Measurements from ENCODE around the gene CWC22. TPM values are rescaled to one million over a fixed set of nuclear protein-coding genes. Genes with fewer than 3 reads are reported as not detected.

The CWC22 gene
- total and polyA plus RNA-seq, 2 donors (not counting 3 experiments of a cell fraction or from before 2014, with no cell fraction given), result 1.8 to 15.7 TPM

DNA sequence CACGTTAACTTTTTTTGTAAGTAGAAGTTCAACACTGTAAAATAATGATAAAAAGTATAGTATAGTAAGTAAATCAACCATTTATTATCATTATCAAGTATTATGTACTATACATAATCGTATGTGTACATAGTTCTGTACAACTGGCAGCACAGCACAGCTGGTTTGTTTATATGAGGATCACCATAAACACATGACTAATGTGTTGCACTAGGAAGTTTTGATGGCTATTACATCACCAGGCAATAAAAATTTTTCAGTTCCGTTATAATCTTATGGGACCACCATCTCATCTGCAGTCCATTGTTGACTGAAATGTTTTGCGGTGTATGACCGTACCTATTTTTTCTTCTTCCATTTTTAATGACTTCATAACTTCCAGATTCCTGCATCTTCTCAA, 106.4 kb downstream of the CWC22 start:
- intact Hi-C loops (cut with micrococcal nuclease), result no loop called here
- no peak overlapping the region for H2AFZ ChIP-seq (ENCODE audit: low read depth, low read length)
- H3K4me1 ChIP-seq (ENCODE audit: control insufficient read depth, extremely low read depth, insufficient read depth, low read length), result no peaks in the 10 kb centered on the region
- no TSS peak for BruUV-seq (replicated peaks)
- no peak overlapping the region for H3K27ac ChIP-seq (ENCODE audit: insufficient read depth, low read depth, low read length)
- FAIRE-seq (no peak), DNase-seq (ENCODE audit: low read depth, low spot score) (no peak)
- H3K36me3 ChIP-seq (ENCODE audit: control insufficient read depth in 2 of 2, extremely low read depth in 1 of 2, insufficient read depth in 2 of 2, low read length in 2 of 2), result no peaks in the 10 kb centered on the region
- H3K27me3 ChIP-seq (ENCODE audit: control insufficient read depth in 2 of 2, insufficient read depth in 2 of 2, low read length in 2 of 2), result no peaks in the 10 kb centered on the region
- dilution Hi-C loops (cut with MboI; ENCODE audit: extremely low pct_ligation_motif_present, low sequenced_read_pairs), result no loop called here
- H3K9ac ChIP-seq (replicated peaks; ENCODE audit: extremely low read depth, insufficient read depth, low read length), result no peak overlapping the region
- H3K9me3 ChIP-seq (replicated peaks; ENCODE audit: control insufficient read depth, insufficient read depth, low read length), result no peaks in the 10 kb centered on the region
- no peak for TF ChIP-seq FOS (IDR thresholded peaks at IDR 0.05; ENCODE audit: borderline replicate concordance, insufficient read depth, low read length)
- no peak for TF ChIP-seq GATA2 (IDR thresholded peaks at IDR 0.05; ENCODE audit: insufficient read depth, insufficient read length, low read depth, low read length)
- TF ChIP-seq JUN (IDR thresholded peaks at IDR 0.05; ENCODE audit: borderline replicate concordance, insufficient read depth, insufficient read length, low read depth), result no peak
- TF ChIP-seq EZH2 (IDR thresholded peaks at IDR 0.05; ENCODE audit: borderline replicate concordance, low read depth, low read length, severe bottlenecking), result no peak
- CTCF ChIA-PET, result no interaction called here
- no peaks in the 10 kb centered on the region for H4K20me1 ChIP-seq (replicated peaks; ENCODE audit: control insufficient read depth, extremely low read depth, insufficient read depth, low read length)
- no peaks in the 10 kb centered on the region for H3K79me2 ChIP-seq (ENCODE audit: control insufficient read depth, insufficient read depth, low read length)
- no peak overlapping the region for H3K4me2 ChIP-seq (ENCODE audit: insufficient read depth, low read length)
- POLR2A ChIA-PET, result no interaction called here
- no peaks in the 10 kb centered on the region for H3K9me1 ChIP-seq (replicated peaks; ENCODE audit: control insufficient read depth, extremely low read depth, insufficient read depth, low read length)
- H3K4me3 ChIP-seq (replicated peaks in 1 of 3; ENCODE audit: insufficient read depth in 1 of 3, low read depth in 1 of 3, low read length in 3 of 3), result no peak overlapping the region

DNA sequence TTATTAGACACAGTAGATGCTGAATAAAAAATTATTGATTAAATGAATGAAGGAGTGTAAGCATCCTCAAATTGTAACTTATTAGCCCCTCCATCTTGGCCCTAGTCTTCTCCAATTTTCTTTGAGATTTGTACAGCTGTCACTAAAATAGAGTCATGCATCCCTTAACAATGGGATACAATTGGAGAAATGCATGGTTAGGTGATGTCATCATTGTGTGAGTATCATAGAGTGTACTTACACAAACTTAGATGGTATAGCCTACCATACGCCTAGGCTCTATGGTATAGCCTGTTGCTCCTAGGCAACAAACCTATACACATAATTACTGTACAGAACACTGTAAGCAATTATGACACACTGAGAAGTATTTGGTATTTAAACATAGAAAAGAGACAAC, 107.4 kb downstream of the CWC22 start:
- H3K36me3 ChIP-seq (ENCODE audit: control insufficient read depth in 2 of 2, extremely low read depth in 1 of 2, insufficient read depth in 2 of 2, low read length in 2 of 2), result no peaks in the 10 kb centered on the region
- no peak overlapping the region for H3K9ac ChIP-seq (replicated peaks; ENCODE audit: extremely low read depth, insufficient read depth, low read length)
- intact Hi-C loops (cut with micrococcal nuclease) (loop anchor here (5.0 kb wide), 1 partner anchor 487 kb away; no protein-coding TSS in a partner anchor), dilution Hi-C loops (cut with MboI; ENCODE audit: extremely low pct_ligation_motif_present, low sequenced_read_pairs) (no loop called here)
- no peaks in the 10 kb centered on the region for H3K9me1 ChIP-seq (replicated peaks; ENCODE audit: control insufficient read depth, extremely low read depth, insufficient read depth, low read length)
- H2AFZ ChIP-seq (ENCODE audit: low read depth, low read length), result no peak overlapping the region
- no peaks in the 10 kb centered on the region for H4K20me1 ChIP-seq (replicated peaks; ENCODE audit: control insufficient read depth, extremely low read depth, insufficient read depth, low read length)
- ChIA-PET CTCF (interaction anchor here (1.2 to 1.8 kb wide), 4 partner anchors 12 to 38 kb away, joined by 4 to 9 read pairs (median 5); partner anchors contain the start of gene ZNF385B), POLR2A (no interaction called here)
- FAIRE-seq (no peak), DNase-seq (ENCODE audit: low read depth, low spot score) (no peak)
- BruUV-seq (replicated peaks), result no TSS peak
- H3K4me2 ChIP-seq (ENCODE audit: insufficient read depth, low read length), result no peak overlapping the region
- no peak overlapping the region for H3K27ac ChIP-seq (ENCODE audit: insufficient read depth, low read depth, low read length)
- no peaks in the 10 kb centered on the region for H3K9me3 ChIP-seq (replicated peaks; ENCODE audit: control insufficient read depth, insufficient read depth, low read length)
- H3K4me1 ChIP-seq (ENCODE audit: control insufficient read depth, extremely low read depth, insufficient read depth, low read length), result no peaks in the 10 kb centered on the region
- no peak overlapping the region for H3K4me3 ChIP-seq (replicated peaks in 1 of 3; ENCODE audit: insufficient read depth in 1 of 3, low read depth in 1 of 3, low read length in 3 of 3)
- TF ChIP-seq GATA2 (IDR thresholded peaks at IDR 0.05; ENCODE audit: insufficient read depth, insufficient read length, low read depth, low read length), result no peak
- no peak for TF ChIP-seq FOS (IDR thresholded peaks at IDR 0.05; ENCODE audit: borderline replicate concordance, insufficient read depth, low read length)
- H3K79me2 ChIP-seq (ENCODE audit: control insufficient read depth, insufficient read depth, low read length), result no peaks in the 10 kb centered on the region
- no peaks in the 10 kb centered on the region for H3K27me3 ChIP-seq (ENCODE audit: control insufficient read depth in 2 of 2, insufficient read depth in 2 of 2, low read length in 2 of 2)
